Breast epithelium (tissue), 3 donors: ENCODE data around the gene SRL.

Source experiments
- CTCF ChIP-seq, 3 donors: fragments of 450-650 bp; IDR thresholded peaks; one replicate each; pipeline ENCODE4 v1.5.1; 2016 to 2017; ENCODE audit warnings: antibody characterized with exemption in 3 of 3, mild to moderate bottlenecking in 3 of 3, moderate library complexity in 3 of 3
- POLR2A ChIP-seq: fragments of 450-650 bp; IDR thresholded peaks from one replicate; pipeline ENCODE4 v1.6.1; 2016; ENCODE audit warnings: antibody characterized with exemption, mild to moderate bottlenecking, moderate library complexity

GRCh38 chr16:4285167-4285566 is 43.3 kb upstream of the SRL start:
- TF ChIP-seq CTCF (IDR thresholded peaks at IDR 0.05) (no peak), POLR2A (no peak)
